ENCODE results near the gene INKA2. TPM values are rescaled to one million over a fixed set of nuclear protein-coding genes. Genes with fewer than 3 reads are reported as not detected.
"Not testable (repeated sequence)": the region's sequence is repeated elsewhere in the genome, so short reads cannot be mapped to it uniquely, and the experiment has no call there.

INKA2 gene
- total RNA-seq, 4 donors from 2014 or later = 2.1 to 21.3 (median 6.6) TPM

- ATAC-seq (ENCODE audit: low FRiP score) (no peak), DNase-seq (ENCODE audit: low spot score) (no peak)
- TF ChIP-seq CTCF (IDR thresholded peaks at IDR 0.05) = no peak
Measured at GRCh38 chr1:111745675-111746613, 6.7 kb upstream of the INKA2 start.

- TF ChIP-seq CTCF (IDR thresholded peaks at IDR 0.05) = no peak
- ATAC-seq (ENCODE audit: low FRiP score) (no peak), DNase-seq (ENCODE audit: low spot score) (no peak)
Measured at GRCh38 chr1:111743679-111744101, 4.5 kb upstream of the INKA2 start.

DNA sequence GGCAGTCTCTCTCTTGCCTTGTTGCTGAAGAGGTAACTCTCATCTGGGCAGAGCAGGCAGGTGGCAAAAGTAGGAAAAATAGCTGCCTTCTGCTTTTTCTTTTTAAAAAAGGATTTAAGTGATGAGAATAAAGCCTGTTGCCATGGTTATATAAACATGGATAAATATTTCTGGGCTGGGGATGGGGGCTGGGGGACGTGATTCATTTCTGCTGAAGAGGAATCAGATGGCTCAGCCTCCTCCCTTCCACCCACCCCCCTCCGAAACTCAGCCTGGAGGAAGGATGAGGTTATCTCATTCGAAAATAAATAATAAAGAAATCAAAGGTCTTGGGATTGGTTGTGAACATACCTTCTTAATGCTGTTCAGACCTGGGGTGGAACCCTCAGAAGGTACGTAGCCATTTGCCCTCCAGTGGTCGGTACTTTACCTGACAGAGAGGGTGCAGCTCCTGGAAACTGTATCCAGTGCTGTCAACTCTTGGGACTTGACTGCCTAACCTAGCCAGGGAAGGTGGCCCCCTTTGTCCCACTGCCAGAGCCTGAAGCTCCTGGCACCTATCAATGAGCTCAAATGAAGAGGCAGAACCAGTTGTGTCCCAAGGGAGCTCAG, 3.8 kb upstream of the INKA2 start:
- DNase-seq (ENCODE audit: low spot score) = no peak
- no peak for TF ChIP-seq CTCF (IDR thresholded peaks at IDR 0.05)
- ATAC-seq (ENCODE audit: low FRiP score) = no peak

DNA sequence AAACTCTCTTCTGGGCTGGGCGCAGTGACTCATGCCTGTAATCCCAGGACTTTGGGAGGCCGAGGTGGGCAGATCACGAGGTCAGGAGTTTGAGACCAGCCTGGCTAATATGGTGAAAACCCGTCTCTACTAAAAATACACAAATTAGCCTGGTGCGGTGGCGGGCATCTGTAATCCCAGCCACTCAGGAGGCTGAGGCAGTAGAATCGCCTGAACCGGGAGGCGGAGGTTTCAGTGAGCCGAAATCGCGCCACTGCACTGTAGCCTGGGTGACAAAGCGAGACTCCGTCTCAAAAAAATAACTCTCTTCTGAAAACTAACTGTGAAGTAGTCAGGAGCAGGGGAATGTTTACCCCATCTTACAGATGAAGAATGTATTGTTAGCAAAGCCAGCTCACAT, 3.1 kb upstream of the INKA2 start:
- not testable (repeated sequence) for ATAC-seq (ENCODE audit: low FRiP score); DNase-seq (ENCODE audit: low spot score)

DNA sequence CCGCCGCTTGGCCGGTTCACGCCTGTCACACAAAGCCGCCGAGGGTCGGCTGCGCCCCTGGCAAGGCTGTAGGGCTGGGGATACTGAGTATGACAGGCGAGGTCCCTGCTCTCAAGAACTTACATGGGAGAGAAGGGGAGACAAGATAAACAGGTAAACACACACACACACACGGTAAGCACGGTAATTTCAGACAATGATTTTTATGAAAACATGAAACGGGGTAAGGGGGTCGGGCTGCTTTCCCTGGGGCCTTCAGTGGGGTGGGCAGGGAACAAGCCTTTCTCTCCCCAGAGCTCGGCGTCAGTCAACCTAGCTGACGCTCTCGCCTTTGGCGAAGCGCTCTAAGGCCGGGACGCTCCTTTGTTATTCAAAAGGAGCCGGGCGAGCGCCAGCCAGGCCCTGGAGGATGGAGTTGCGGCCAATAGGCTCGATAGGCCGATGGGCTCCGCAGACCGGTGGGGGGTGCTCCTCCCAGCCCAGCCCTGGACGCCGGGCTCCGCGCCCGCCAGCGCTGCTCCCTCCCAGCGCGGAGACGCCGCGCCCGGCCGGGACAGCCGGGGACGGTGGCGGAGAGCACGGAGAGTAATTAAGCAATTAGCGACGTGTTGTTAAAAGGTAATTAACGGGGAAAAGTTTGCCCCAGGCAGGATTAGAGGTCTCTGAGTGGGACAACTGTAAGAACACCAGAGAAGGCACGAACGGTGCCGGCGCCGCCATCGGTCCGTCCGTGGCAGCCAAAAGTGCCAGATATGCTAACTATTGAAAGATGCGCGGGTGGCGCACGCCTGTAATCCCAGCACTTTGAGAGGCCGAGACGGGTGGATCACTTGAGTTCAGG, 950 bp upstream of the INKA2 start:
- peak; percentile 46 for ATAC-seq (ENCODE audit: low FRiP score)
- TF ChIP-seq CTCF (IDR thresholded peaks at IDR 0.05) = no peak
- DNase-seq (ENCODE audit: low spot score) = no peak

DNA sequence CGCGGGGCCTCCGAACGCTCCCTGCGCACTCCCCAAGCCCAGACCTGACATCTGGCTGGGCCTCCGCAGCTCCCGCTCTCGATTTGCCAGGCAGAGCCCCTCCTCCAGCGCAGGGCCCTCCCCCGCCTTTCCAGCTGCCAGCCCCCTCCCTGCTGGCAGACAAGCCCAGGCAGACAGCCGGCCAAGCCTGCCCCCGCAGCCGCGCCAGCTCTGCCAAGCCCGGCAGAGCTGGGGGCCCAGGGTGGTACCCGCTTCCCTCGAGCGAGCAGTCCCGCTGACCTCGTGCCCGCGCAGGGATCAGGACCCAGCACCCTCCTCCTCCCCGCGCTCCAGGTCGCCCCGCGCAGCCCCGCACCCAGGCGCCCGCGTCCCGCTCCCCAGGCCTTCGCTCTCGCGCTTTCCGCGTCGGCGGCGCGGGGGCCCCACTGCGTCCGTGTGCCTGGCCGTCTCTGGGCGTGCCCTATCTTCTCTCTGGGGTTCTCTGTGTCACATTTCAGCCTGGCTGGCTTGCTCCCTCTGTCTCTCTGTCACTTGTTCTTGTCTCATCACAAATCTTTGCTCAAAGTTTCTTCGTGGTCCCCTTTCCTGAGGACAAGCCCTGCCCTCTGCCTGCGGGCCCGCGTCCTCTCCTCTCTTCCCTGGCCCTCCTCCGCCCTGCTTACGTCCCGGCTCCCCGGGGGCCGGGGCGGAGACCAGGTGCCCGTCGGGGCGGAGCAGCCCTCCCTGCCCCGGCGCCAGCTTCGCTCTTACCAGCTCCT, 580 bp downstream of the INKA2 start:
- no peak for TF ChIP-seq CTCF (IDR thresholded peaks at IDR 0.05)
- DNase-seq (ENCODE audit: low spot score) = no peak
- peak; percentile 70 for ATAC-seq (ENCODE audit: low FRiP score)

GRCh38 chr1:111738133-111738435, 1.1 kb downstream of the INKA2 start:
- DNase-seq (ENCODE audit: low spot score) = no peak
- no peak for TF ChIP-seq CTCF (IDR thresholded peaks at IDR 0.05)
- no peak for ATAC-seq (ENCODE audit: low FRiP score)

Data from omental fat pad (tissue), 4 donors.